HG02642 (cell line): ENCODE data around the gene MORC4.
"Not testable (repeated sequence)": the region's sequence is repeated elsewhere in the genome, so short reads cannot be mapped to it uniquely, and the experiment has no call there.

Experiments used
- ATAC-seq: cut with Tn5 transposase; IDR thresholded peaks from one replicate; pipeline ENCODE4 v1.9.1; 2021; ENCODE audit warnings: mild to moderate bottlenecking; ENCODE audit not compliant: unreplicated experiment, poor library complexity

Gene MORC4

DNA sequence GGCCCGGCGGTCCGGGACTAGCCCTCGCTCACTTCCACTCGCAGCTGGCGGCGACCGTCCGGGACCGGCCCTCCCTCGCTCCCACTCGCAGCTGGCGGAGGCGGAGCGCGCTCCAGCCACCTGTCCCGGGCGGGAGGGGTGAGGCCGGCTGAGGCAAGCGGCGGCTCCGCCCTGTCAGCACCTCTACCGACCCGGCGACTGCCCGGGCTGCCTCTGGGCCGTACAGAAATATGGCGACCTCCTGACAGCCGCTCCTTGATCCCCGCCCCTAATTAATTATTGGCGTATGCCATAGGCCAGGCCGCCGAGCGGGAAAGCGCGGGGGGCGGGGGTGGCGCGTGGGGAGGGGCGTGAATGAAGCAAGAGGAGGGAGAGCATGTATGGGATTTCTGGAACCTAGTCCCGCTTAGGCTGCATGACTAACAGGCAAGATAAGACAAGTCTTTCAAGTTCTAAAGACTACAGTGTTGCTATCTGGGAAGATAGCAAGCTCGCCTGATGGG lies at the start of gene MORC4:
TSS of gene MORC4 (minus strand) at position 200 of the 503 bp plus-strand sequence. CDS start 243 bp downstream, outside the sequence.
- peak; percentile 90 for ATAC-seq

DNA sequence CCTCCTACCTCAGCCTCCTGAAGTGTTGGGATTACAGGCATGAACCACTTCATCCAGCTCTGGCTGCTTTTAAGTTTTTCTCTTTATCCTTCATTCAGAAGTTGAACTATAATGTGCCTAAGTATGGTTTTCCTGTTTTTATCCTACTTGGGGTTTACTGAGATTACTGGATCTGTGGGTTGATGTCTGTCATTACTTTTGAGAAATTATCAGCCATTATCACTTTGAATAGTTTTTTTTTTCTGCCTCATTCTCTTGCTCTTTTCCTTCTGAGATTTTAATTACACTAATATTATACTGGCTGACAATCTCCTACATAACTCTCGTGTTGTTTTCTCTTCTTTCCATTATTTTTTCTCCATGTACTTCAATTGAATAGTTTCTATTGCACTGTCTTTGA lies 47.6 kb upstream of the MORC4 start:
- no peak for ATAC-seq

DNA sequence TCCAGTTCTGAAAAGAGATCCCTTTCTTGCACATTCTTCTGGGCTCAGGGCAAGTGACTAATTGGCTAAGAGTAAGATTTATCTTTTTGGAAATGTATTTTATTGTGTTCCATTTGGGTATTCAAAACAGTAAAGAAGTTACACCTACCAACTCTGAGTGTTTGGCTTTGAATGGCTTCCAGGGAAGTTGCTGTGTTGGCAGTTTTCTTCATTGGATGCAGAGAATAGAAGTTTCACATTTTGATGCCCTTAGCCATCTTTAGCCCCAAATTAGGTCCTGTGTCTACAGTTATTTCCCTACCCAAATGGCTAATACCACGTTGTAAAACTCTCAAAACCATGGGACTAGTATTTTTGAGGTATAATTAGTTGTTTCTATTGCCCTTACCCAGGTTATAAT lies 29.7 kb upstream of the MORC4 start:
- no peak for ATAC-seq

DNA sequence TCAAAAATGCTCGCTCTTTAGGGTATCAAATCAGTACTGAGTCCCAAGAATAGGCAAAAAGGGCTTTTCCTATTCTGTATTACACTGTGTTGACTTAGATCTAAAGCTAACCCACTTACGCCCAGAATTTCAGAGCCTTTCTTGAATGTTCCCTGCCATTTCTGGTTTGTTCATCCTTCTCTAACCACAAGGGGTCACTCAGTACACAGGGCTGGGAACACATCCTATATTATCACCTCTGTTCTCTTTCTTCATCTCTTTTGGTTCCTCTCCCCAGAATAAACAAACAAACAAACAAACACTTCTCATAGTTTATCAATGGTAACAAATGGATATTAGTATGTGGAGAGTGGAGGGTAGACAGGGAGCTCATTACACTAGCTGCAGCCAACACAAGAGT lies 25.5 kb upstream of the MORC4 start:
- no peak for ATAC-seq

- ATAC-seq = no peak
Observed at GRCh38 chrX:107014936-107015335, 14.9 kb upstream of the MORC4 start.

DNA sequence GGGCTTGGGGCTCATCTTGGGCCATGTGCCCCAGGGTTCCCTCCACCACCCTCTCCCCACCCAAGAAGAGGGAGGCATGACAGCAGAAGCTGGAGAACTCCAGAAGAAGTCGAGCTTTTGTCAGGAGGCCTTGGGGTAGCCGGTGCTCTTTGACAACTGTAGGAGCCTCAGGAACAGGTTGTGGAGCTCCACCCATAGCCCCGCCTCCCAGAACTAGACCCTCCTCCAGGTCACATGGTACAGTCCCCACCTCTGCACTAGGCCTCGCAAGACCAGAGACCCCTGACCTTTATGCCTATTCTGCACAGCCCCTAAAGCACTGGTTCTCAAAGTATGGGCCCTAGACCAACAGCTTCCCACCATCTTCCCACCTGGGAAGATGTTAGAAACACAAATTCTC lies 8.0 kb upstream of the MORC4 start:
- ATAC-seq = no peak

- ATAC-seq = peak; percentile 53
Observed at GRCh38 chrX:106999002-106999975, 723 bp downstream of the MORC4 start.

DNA sequence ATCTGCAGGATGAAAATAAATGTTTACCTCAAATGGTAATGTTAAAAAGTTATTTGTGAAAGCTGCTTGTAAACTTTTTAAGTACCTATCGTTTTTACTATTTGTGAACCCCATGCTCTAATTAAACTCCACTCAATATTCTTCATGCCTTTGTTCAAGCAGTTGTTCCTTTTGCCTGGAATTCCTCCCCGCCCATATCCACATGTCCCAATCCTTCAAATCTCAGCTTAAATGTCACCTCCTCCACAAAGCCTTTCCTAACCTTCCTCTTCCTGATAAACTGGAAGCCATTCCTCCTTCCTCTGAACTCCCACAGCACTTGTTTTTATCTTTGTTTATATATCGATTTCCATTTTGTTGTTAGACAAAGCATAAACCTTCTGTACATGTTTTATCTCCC lies 2.4 kb downstream of the MORC4 start:
- no peak for ATAC-seq

GRCh38 chrX:106995678-106996077 lies 4.3 kb downstream of the MORC4 start:
- ATAC-seq = no peak

GRCh38 chrX:106987488-106987887 lies 12.5 kb downstream of the MORC4 start:
- no peak for ATAC-seq

- no peak for ATAC-seq
Observed at GRCh38 chrX:106980952-106981626, 18.9 kb downstream of the MORC4 start.

DNA sequence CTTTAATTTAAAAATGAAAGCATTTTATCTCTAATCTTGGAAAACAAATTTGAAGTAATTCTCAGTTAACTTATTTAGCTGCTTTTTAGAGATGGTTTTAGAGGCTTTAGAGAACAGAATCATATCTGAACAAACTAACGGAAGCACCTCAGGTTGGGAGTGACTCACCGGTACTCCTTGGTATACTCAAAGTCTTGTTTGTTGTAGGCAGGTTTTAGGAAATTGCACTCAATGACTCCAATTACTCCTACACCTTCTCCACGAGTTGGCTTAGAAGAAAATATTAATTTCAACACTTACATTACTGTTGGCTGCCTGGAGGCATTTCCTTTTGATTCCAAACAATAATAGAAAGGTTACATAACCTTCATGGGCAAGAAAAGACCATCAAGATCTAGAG lies 23.6 kb downstream of the MORC4 start:
- ATAC-seq = no peak

- no peak for ATAC-seq
Observed at GRCh38 chrX:106973433-106974149, 26.4 kb downstream of the MORC4 start.

GRCh38 chrX:106972896-106973295 lies 27.1 kb downstream of the MORC4 start:
- no peak for ATAC-seq

GRCh38 chrX:106966547-106966946 lies 33.5 kb downstream of the MORC4 start:
- not testable (repeated sequence) for ATAC-seq

- ATAC-seq = no peak
Observed at GRCh38 chrX:106964290-106964689, 35.7 kb downstream of the MORC4 start.

DNA sequence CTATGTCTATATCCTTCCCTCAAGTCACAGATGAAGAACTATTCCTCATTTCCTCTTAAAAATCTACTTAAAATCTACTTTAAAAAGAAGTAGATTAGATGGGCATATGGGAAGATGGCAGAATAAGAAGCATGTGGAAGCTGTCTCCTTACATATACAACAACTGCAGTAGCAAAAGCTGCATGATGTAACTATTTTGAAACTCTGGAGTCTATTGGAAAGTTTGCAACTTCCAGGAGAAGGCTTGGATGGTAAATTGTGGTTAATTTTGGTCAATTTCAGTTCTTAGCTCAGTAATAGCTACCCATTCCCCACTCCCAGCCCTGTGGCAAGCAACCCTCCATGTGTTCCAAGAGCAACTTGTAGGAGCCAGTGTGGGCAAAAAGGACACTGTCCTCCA lies 36.9 kb downstream of the MORC4 start:
- no peak for ATAC-seq

- ATAC-seq = no peak
Observed at GRCh38 chrX:106959901-106960300, 40.1 kb downstream of the MORC4 start.

DNA sequence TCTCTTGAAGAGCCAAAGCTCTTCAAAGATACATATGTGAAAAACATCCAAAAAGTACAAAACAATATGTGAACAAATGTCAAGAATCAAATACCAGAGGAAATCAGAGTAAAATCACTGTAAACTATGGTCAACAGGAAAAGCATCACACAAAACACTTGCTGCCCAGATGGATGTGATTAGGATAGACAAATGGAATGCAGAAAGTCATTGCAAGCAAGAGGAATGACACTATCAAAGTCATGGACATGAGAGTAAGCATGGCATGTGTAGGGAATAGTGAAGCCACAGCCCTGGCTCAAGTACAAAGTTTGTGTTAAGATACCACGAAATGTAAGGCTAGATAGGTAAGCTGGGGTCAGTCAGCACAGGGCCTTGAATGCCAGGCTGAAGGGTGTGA lies 42.2 kb downstream of the MORC4 start:
- no peak for ATAC-seq

GRCh38 chrX:106955004-106955772 lies 44.8 kb downstream of the MORC4 start:
- ATAC-seq = no peak
